ENCODE data around the gene ABCA2. TPM values are rescaled to one million over a fixed set of nuclear protein-coding genes. Genes with fewer than 3 reads are reported as not detected.

ABCA2 gene
- total RNA-seq, 1 donor from 2014 or later: 16.2 TPM

DNA sequence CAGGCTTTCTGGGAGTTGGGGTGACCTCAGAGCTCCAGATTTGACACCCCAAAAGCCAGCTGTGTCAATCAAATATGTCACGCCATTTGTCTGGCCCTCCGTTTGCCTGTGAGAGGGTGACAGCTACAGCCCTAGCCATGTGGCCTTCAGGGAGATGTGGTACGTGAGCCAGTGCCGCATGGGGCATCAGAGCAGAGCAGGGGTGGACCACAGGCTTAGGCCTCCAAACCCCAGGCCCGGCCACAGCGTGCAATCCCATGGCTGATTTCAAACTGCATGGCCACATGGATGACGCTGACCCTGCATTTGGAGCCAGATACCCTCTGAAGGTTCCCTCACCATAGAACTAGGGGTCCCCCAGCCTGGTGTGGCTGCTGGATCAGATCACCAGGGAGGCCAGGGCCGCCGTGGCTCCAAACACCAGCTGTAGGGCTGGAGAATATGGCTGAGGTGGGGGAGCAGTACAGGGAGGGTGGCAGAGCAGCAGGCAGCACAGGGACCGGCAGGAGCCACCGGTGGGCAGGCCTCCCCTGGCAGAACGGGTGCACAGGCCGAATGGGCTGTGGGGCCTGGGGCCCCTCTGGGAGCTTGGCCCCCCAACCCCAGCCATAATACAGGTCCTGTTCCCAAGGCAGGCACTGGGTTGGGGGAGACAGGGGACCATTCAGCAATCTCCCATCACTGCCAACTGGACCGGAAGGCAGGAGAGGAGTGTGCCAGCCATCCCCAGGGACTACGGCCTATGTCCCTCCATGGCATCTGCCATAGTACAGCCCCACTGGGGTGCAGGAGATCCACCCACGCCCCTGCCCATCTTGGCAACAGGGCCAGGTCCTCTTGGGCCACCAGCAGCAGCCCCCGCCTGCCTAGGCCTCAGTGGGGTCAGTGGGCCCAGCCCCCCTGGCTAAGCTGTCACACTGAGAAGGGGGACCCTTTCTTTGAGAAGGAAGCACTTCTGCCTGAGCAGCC is 40.8 kb upstream of the ABCA2 start:
- H3K27ac Mint-ChIP-seq (ENCODE audit: unreplicated experiment): no peak overlapping the region
- H3K4me3 ChIP-seq (ENCODE audit: insufficient read depth, low read depth, low read length): peak overlapping the region; percentile 39
- FAIRE-seq: no peak

DNA sequence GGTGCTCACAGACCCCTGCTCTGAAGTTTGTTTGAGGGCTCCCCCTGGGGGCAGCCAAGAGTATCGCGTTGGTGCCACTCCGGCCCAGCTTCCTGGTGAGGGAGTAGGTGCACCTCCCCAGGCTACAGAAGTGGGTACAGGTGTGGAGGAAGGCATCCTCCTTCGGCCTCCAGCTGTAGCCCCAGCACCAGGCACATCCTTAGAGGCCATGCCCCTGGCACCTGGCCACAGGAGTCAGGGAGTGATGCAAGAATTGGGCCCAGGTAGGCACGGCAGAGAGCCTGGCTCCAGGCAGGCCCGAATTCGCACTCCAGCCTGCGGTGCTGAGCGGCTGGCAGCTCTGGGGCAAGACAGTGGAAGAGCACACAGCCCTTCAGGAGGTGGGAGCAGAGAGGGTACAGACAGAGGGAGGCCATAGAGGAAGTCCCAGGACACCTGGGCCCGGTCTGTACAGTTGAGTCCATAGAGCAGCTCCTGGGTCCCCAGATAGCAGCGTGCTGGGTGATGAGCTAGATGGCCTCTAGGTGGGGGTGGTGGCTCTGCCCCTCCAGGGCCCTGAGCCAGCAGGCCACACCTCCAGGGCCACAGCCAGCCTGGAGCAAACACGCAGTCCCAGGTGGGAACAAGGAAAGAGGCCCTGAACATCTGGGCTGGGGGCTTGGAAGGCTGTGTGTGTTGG is 40.0 kb upstream of the ABCA2 start:
- H3K27me3 Mint-ChIP-seq (ENCODE audit: low read depth, unreplicated experiment): peaks cover 12% of the 10 kb centered on the region
- H3K4me3 ChIP-seq (ENCODE audit: insufficient read depth, low read depth, low read length): no peak overlapping the region
- peak; percentile 55 for DNase-seq (ENCODE audit: low read depth)

More for the DNA sequence above, 40.8 kb upstream of the ABCA2 start:
- Histone ChIP-seq H3K27ac (ENCODE audit: low read depth, low read length) (no peak overlapping the region), H2AFZ (ENCODE audit: low read depth, low read length) (no peak overlapping the region), H3K36me3 (ENCODE audit: insufficient read depth, low read length) (no peaks in the 10 kb centered on the region), H3K27me3 (ENCODE audit: insufficient read depth, low read length) (no peaks in the 10 kb centered on the region), H3K9ac (ENCODE audit: low read length) (no peak overlapping the region), H3K4me1 (ENCODE audit: insufficient read depth, low read length) (peaks cover 9% of the 10 kb centered on the region), H3K4me2 (ENCODE audit: low read length) (peak overlapping the region; percentile 86), H3K79me2 (ENCODE audit: insufficient read depth, low read length) (no peaks in the 10 kb centered on the region), H4K20me1 (ENCODE audit: insufficient read depth, low read length) (peaks cover 14% of the 10 kb centered on the region), H3K9me3 (ENCODE audit: insufficient read depth, low read depth, low read length) (no peaks in the 10 kb centered on the region)
- TF ChIP-seq, protein P1, sequence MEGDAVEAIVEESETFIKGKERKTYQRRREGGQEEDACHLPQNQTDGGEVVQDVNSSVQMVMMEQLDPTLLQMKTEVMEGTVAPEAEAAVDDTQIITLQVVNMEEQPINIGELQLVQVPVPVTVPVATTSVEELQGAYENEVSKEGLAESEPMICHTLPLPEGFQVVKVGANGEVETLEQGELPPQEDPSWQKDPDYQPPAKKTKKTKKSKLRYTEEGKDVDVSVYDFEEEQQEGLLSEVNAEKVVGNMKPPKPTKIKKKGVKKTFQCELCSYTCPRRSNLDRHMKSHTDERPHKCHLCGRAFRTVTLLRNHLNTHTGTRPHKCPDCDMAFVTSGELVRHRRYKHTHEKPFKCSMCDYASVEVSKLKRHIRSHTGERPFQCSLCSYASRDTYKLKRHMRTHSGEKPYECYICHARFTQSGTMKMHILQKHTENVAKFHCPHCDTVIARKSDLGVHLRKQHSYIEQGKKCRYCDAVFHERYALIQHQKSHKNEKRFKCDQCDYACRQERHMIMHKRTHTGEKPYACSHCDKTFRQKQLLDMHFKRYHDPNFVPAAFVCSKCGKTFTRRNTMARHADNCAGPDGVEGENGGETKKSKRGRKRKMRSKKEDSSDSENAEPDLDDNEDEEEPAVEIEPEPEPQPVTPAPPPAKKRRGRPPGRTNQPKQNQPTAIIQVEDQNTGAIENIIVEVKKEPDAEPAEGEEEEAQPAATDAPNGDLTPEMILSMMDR (IDR thresholded peaks at IDR 0.05; ENCODE audit: insufficient read depth, low read depth, low read length): no peak
- TF ChIP-seq EZH2 (IDR thresholded peaks at IDR 0.05; ENCODE audit: insufficient read depth, low read length): no peak
- DNase-seq (ENCODE audit: low read depth): no peak
- peaks cover 3% of the 10 kb centered on the region for H3K36me3 Mint-ChIP-seq (ENCODE audit: low read depth, unreplicated experiment)
- H3K27me3 Mint-ChIP-seq (ENCODE audit: low read depth, unreplicated experiment): peaks cover 15% of the 10 kb centered on the region
- H3K4me3 Mint-ChIP-seq (ENCODE audit: unreplicated experiment): no peak overlapping the region
- H3K9me3 Mint-ChIP-seq (ENCODE audit: unreplicated experiment): no peaks in the 10 kb centered on the region
- H3K4me1 Mint-ChIP-seq (ENCODE audit: low read depth, unreplicated experiment): no peaks in the 10 kb centered on the region

More for the DNA sequence above, 40.0 kb upstream of the ABCA2 start:
- H3K27ac Mint-ChIP-seq (ENCODE audit: unreplicated experiment): no peak overlapping the region
- no peaks in the 10 kb centered on the region for H3K9me3 ChIP-seq (ENCODE audit: insufficient read depth, low read depth, low read length)
- no peak overlapping the region for H3K4me3 Mint-ChIP-seq (ENCODE audit: unreplicated experiment)
- no peaks in the 10 kb centered on the region for H3K4me1 Mint-ChIP-seq (ENCODE audit: low read depth, unreplicated experiment)
- no peak for FAIRE-seq
- no peaks in the 10 kb centered on the region for H3K27me3 ChIP-seq (ENCODE audit: insufficient read depth, low read length)
- H3K9me3 Mint-ChIP-seq (ENCODE audit: unreplicated experiment): no peaks in the 10 kb centered on the region
- H3K79me2 ChIP-seq (ENCODE audit: insufficient read depth, low read length): no peaks in the 10 kb centered on the region
- H3K4me2 ChIP-seq (ENCODE audit: low read length): no peak overlapping the region
- H3K4me1 ChIP-seq (ENCODE audit: insufficient read depth, low read length): peaks cover 9% of the 10 kb centered on the region
- no peaks in the 10 kb centered on the region for H3K36me3 ChIP-seq (ENCODE audit: insufficient read depth, low read length)
- TF ChIP-seq, protein P1 (IDR thresholded peaks at IDR 0.05; ENCODE audit: insufficient read depth, low read depth, low read length): peak; percentile 67
- TF ChIP-seq EZH2 (IDR thresholded peaks at IDR 0.05; ENCODE audit: insufficient read depth, low read length): no peak
- H2AFZ ChIP-seq (ENCODE audit: low read depth, low read length): no peak overlapping the region
- H4K20me1 ChIP-seq (ENCODE audit: insufficient read depth, low read length): peaks cover 14% of the 10 kb centered on the region
- peaks cover 3% of the 10 kb centered on the region for H3K36me3 Mint-ChIP-seq (ENCODE audit: low read depth, unreplicated experiment)
- no peak overlapping the region for H3K27ac ChIP-seq (ENCODE audit: low read depth, low read length)
- no peak overlapping the region for H3K9ac ChIP-seq (ENCODE audit: low read length)
